ENCODE data around the gene TPCN2. TPM values are rescaled to one million over a fixed set of nuclear protein-coding genes. Genes with fewer than 3 reads are reported as not detected.

TPCN2 gene
- total and polyA plus RNA-seq, 9 donors, result 6.4 to 9.9 (median 7.6) TPM

GRCh38 chr11:69063652-69064260 lies 15.0 kb downstream of the TPCN2 start:
- no peak overlapping the region for H3K27ac ChIP-seq (ENCODE audit: low read length)
- peaks cover 39% of the 10 kb centered on the region for H3K36me3 ChIP-seq (ENCODE audit: control insufficient read depth, insufficient read depth, low read length)
- DNase-seq, result no peak
- H3K4me3 ChIP-seq (ENCODE audit: low read length), result no peak overlapping the region
- H3K4me1 ChIP-seq (ENCODE audit: control insufficient read depth, insufficient read depth, low read length), result peaks cover 21% of the 10 kb centered on the region
- no peaks in the 10 kb centered on the region for H3K27me3 ChIP-seq (ENCODE audit: control insufficient read depth, insufficient read depth, low read length)
- 84% methylated on average over 14 of the region's 14 CpGs for WGBS (ENCODE audit: insufficient coverage)
- no peaks in the 10 kb centered on the region for H3K9me3 ChIP-seq (replicated peaks; ENCODE audit: control insufficient read depth, low read depth, low read length)

GRCh38 chr11:69064394-69064957 lies 15.7 kb downstream of the TPCN2 start:
- peaks cover 21% of the 10 kb centered on the region for H3K4me1 ChIP-seq (ENCODE audit: control insufficient read depth, insufficient read depth, low read length)
- DNase-seq, result no peak
- 73% methylated on average over 12 of the region's 16 CpGs for WGBS (ENCODE audit: insufficient coverage)
- H3K27ac ChIP-seq (ENCODE audit: low read length), result no peak overlapping the region
- no peaks in the 10 kb centered on the region for H3K9me3 ChIP-seq (replicated peaks; ENCODE audit: control insufficient read depth, low read depth, low read length)
- no peaks in the 10 kb centered on the region for H3K27me3 ChIP-seq (ENCODE audit: control insufficient read depth, insufficient read depth, low read length)
- H3K36me3 ChIP-seq (ENCODE audit: control insufficient read depth, insufficient read depth, low read length), result peaks cover 35% of the 10 kb centered on the region
- H3K4me3 ChIP-seq (ENCODE audit: low read length), result no peak overlapping the region

- no peak for DNase-seq
- H3K4me1 ChIP-seq (ENCODE audit: control insufficient read depth, insufficient read depth, low read length), result peaks cover 21% of the 10 kb centered on the region
- WGBS (ENCODE audit: insufficient coverage), result 93% methylated on average over 17 of the region's 19 CpGs
- no peak overlapping the region for H3K4me3 ChIP-seq (ENCODE audit: low read length)
- H3K27ac ChIP-seq (ENCODE audit: low read length), result no peak overlapping the region
- peaks cover 27% of the 10 kb centered on the region for H3K36me3 ChIP-seq (ENCODE audit: control insufficient read depth, insufficient read depth, low read length)
- H3K27me3 ChIP-seq (ENCODE audit: control insufficient read depth, insufficient read depth, low read length), result no peaks in the 10 kb centered on the region
- no peaks in the 10 kb centered on the region for H3K9me3 ChIP-seq (replicated peaks; ENCODE audit: control insufficient read depth, low read depth, low read length)
Observed at GRCh38 chr11:69065147-69065710, 16.5 kb downstream of the TPCN2 start.

GRCh38 chr11:69066122-69067112 lies 17.7 kb downstream of the TPCN2 start:
- no peak for DNase-seq
- WGBS (ENCODE audit: insufficient coverage), result 83% methylated on average over 20 of the region's 30 CpGs
- Histone ChIP-seq H3K27me3 (ENCODE audit: control insufficient read depth, insufficient read depth, low read length) (no peaks in the 10 kb centered on the region), H3K36me3 (ENCODE audit: control insufficient read depth, insufficient read depth, low read length) (peaks cover 31% of the 10 kb centered on the region), H3K9me3 (replicated peaks; ENCODE audit: control insufficient read depth, low read depth, low read length) (no peaks in the 10 kb centered on the region), H3K4me1 (ENCODE audit: control insufficient read depth, insufficient read depth, low read length) (peaks cover 21% of the 10 kb centered on the region), H3K27ac (ENCODE audit: low read length) (no peak overlapping the region), H3K4me3 (ENCODE audit: low read length) (no peak overlapping the region)

DNA sequence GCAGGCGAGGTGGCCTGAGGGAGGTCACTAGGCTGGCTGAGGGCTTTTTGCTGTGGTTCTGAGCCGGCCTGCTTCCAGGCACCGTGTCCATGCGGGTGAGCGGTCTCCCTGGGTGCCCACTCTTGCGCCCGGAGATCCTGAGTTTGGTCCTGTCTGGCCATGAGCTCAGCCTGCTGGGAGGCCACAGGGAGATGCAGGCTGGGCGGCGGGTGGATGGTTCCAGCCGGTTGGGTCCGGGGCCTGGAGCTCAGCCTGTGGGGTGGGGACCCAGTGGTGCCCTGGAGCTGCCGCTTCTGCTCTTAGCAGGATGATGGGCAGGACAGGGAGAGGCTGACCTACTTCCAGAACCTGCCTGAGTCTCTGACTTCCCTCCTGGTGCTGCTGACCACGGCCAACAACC lies 18.5 kb downstream of the TPCN2 start:
- WGBS (ENCODE audit: insufficient coverage), result 88% methylated on average over 13 of the region's 13 CpGs
- no peak for DNase-seq
- H3K36me3 ChIP-seq (ENCODE audit: control insufficient read depth, insufficient read depth, low read length), result peaks cover 38% of the 10 kb centered on the region

DNA sequence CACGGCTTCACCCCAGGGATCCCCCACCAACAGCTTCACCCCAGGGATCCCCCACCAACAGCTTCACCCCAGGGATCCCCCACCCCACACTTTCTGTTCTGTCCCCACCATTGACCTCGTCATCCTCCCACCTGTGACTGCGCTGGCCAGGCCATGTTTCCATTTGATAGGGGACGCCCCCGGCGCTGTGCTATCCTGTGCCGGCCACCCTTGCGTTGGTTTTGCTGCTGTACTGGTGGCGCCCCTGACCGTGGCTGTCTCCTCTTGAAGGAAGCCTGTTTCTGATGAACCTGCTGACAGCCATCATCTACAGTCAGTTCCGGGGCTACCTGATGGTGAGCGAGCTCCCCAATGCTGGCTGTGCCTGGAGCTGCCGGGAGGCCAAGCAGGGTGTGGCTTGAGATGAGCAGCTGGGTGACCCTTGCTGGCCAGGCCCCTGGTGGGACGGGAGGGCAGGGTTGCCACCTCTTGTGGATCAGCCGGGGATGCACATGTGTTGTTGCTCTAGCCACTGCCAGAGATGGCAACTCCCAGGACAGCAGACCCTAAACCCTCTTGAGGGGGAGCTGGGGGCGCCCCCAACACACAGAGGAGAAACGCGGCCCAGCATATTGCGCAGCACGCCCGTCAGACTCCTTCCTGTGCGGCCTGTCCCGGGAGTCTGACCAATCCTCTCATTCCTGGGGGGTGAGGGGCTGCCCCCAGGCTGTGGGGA lies 22.5 kb downstream of the TPCN2 start:
- WGBS (ENCODE audit: insufficient coverage), result 94% methylated on average over 15 of the region's 23 CpGs
- Histone ChIP-seq H3K27me3 (ENCODE audit: control insufficient read depth, insufficient read depth, low read length) (no peaks in the 10 kb centered on the region), H3K4me3 (ENCODE audit: low read length) (no peak overlapping the region), H3K4me1 (ENCODE audit: control insufficient read depth, insufficient read depth, low read length) (peaks cover 7% of the 10 kb centered on the region), H3K27ac (ENCODE audit: low read length) (no peak overlapping the region), H3K36me3 (ENCODE audit: control insufficient read depth, insufficient read depth, low read length) (peaks cover 25% of the 10 kb centered on the region), H3K9me3 (replicated peaks; ENCODE audit: control insufficient read depth, low read depth, low read length) (no peaks in the 10 kb centered on the region)
- DNase-seq, result no peak

More for the DNA sequence above, 18.5 kb downstream of the TPCN2 start:
- H3K27me3 ChIP-seq (ENCODE audit: control insufficient read depth, insufficient read depth, low read length), result no peaks in the 10 kb centered on the region
- no peak overlapping the region for H3K4me3 ChIP-seq (ENCODE audit: low read length)
- H3K9me3 ChIP-seq (replicated peaks; ENCODE audit: control insufficient read depth, low read depth, low read length), result no peaks in the 10 kb centered on the region
- H3K27ac ChIP-seq (ENCODE audit: low read length), result no peak overlapping the region
- H3K4me1 ChIP-seq (ENCODE audit: control insufficient read depth, insufficient read depth, low read length), result peaks cover 21% of the 10 kb centered on the region

DNA sequence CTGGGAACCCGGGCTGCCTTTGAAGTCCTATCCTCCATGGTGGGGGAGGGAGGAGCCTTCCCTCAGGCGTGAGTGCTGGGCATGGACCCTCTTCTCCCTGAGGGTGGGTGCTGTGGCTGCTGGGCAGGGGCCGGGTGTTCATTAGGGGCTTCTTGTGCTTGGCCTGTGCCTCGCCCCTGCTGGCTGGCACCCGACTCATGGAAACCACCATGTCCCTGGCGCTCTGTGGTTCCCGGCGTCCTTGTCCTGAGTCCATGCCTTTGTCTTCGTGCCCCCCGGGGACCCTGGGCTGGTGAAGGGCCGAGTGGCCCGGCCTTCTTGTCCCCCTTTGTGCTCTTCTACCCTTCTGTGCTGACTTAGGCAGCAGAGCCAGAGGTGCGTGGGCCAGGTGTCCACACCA lies 23.2 kb downstream of the TPCN2 start:
- no peak overlapping the region for H3K4me3 ChIP-seq (ENCODE audit: low read length)
- DNase-seq, result no peak
- H3K36me3 ChIP-seq (ENCODE audit: control insufficient read depth, insufficient read depth, low read length), result peaks cover 25% of the 10 kb centered on the region
- no peak overlapping the region for H3K27ac ChIP-seq (ENCODE audit: low read length)
- 79% methylated on average over 9 of the region's 13 CpGs for WGBS (ENCODE audit: insufficient coverage)
- H3K27me3 ChIP-seq (ENCODE audit: control insufficient read depth, insufficient read depth, low read length), result no peaks in the 10 kb centered on the region
- peaks cover under 1% of the 10 kb centered on the region for H3K4me1 ChIP-seq (ENCODE audit: control insufficient read depth, insufficient read depth, low read length)
- H3K9me3 ChIP-seq (replicated peaks; ENCODE audit: control insufficient read depth, low read depth, low read length), result no peaks in the 10 kb centered on the region

- Histone ChIP-seq H3K27ac (ENCODE audit: low read length) (no peak overlapping the region), H3K36me3 (ENCODE audit: control insufficient read depth, insufficient read depth, low read length) (peaks cover 34% of the 10 kb centered on the region), H3K9me3 (replicated peaks; ENCODE audit: control insufficient read depth, low read depth, low read length) (no peaks in the 10 kb centered on the region), H3K4me1 (ENCODE audit: control insufficient read depth, insufficient read depth, low read length) (no peaks in the 10 kb centered on the region), H3K27me3 (ENCODE audit: control insufficient read depth, insufficient read depth, low read length) (no peaks in the 10 kb centered on the region), H3K4me3 (ENCODE audit: low read length) (no peak overlapping the region)
- WGBS (ENCODE audit: insufficient coverage), result 80% methylated on average over 8 of the region's 8 CpGs
- no peak for DNase-seq
Observed at GRCh38 chr11:69073469-69073868, 24.7 kb downstream of the TPCN2 start.

GRCh38 chr11:69074375-69075140 lies 25.8 kb downstream of the TPCN2 start:
- DNase-seq, result no peak
- H3K27me3 ChIP-seq (ENCODE audit: control insufficient read depth, insufficient read depth, low read length), result no peaks in the 10 kb centered on the region
- no peak overlapping the region for H3K27ac ChIP-seq (ENCODE audit: low read length)
- no peaks in the 10 kb centered on the region for H3K9me3 ChIP-seq (replicated peaks; ENCODE audit: control insufficient read depth, low read depth, low read length)
- no peaks in the 10 kb centered on the region for H3K4me1 ChIP-seq (ENCODE audit: control insufficient read depth, insufficient read depth, low read length)
- no peak overlapping the region for H3K4me3 ChIP-seq (ENCODE audit: low read length)
- peaks cover 45% of the 10 kb centered on the region for H3K36me3 ChIP-seq (ENCODE audit: control insufficient read depth, insufficient read depth, low read length)
- WGBS (ENCODE audit: insufficient coverage), result 77% methylated on average over 16 of the region's 20 CpGs

All from muscle of leg (tissue), 11 donors.